Activated CD4-positive, alpha-beta T cell treated with anti-CD3 and anti-CD28 coated beads, Interleukin-2, Interleukin-4, amounts not matched to agents 100 ng/mL and 50 ng/mL, durations not matched to agents 16 hours and 8 hours (primary cell): ENCODE results near the gene CPSF2.

Source experiments
- DNase-seq: peaks from one replicate; pipeline ENCODE4 v3.0.0-alpha.2; 2020; ENCODE audit warnings: low spot score

Gene CPSF2

DNA sequence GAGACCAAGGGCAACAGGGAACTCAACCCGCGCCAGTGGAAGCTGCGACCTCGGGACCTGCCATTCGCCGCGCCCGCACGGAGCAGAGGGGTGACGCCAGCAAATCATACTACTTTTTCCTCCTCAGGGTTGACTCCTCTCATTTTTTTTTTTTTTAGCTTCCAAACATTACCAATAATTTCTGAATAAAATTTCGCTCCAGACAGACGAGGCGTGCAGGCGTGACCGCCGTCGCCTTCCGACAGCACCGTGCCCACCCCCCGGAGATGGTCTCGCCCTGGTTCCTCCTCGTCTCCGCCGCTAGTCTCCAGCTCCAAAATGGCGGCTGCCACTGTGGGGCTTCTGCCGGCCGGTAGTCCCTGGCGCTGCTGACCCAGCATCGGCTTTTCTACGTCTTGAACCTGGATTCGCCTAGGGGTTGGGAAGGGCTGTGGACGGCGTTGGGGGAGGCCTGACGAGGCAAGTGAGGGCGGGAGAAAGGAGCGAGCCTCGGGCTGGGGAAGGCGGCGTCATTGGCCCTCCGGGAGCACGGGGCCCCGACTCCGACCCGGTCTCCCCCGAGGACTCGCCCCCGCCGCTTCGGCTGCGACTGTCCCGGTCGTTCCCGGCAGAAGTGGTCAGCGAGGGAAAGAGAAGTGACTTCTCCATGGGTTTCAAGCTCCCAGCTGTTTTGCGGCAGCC, at the start of gene CPSF2, which contains the start of gene NDUFB1:
Gene CPSF2 (plus strand): TSS at position 300 of the 681 bp plus-strand sequence. CDS start 9,016 bp downstream, outside the sequence.
Gene NDUFB1 (minus strand): TSS at position 37 of the 681 bp plus-strand sequence. CDS start 4,069 bp downstream, outside the sequence.
- DNase-seq: peak; percentile 89

DNA sequence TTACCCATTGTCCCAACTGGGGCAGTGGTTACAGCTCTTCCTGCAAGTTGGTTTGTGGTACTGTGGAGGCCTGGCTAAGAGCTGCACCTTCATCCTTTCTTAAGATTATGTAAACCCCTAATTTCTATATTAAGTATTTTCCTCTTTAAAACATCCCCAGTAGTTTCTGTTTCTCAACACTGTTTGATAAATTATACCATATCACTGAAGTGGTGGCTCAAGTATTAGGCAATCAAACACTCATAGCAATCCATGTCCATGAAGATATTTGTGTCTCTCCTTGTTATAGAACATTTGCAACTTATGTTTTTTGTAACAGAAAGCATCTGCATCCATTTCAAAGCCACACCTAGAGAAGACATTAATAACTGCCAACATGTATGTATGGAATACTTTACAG, 47.2 kb upstream of the CPSF2 start:
- no peak for DNase-seq

DNA sequence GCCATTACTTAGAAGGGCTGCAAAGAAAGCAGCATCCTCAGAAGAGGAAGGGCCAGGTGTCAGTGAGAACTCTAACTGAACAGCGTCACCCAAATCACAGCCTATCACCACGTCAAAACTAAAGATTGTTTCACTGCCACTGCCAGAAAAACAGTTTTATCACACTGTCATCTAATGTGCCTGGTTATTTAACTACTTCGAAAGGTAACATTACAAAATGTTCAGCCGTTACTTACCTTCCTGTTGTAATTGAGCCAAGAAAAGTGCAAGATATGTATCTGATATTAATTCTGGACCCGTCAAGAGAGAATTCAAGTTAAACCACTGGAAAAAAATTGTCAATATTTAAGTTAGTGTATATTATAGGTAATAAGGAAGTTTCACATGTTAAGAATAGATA, 33.3 kb upstream of the CPSF2 start:
- no peak for DNase-seq

DNA sequence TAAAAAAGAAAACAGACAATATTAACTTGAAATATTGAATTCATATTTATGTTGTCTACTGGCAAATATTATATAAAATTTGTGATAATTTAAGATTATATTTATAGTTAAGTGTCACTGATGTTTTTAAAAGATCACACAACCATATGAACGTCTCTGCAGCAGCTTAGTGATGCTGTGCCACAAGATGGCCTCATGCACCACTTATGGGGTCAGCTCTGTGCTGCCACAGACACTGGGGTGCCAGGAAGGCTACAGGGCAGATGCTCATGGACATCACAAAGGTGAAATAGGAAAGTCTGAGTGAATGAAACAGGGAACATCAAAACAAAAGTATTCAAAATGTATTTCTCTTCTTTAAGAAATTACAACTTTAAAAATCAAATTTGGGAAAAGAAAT, 28.4 kb upstream of the CPSF2 start:
- no peak for DNase-seq

DNA sequence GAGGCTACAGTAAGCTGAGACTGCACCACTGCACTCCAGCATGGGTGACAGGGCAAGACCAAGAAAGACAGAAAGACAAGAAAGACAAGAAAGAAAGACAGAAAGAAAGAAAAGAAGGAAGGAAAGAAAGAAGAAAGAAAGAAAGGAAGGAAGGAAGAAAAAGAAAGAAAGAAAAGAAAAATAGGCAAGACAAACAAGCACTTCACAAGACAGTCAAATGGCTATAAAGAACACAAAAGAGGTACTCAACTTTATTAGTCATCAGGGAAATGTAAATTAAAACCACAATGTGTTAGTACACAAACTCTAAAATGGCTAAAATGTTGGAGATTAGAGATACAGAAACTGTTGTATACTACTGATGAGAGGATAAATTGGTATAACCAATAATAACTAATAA, 22.0 kb upstream of the CPSF2 start:
- DNase-seq: no peak

DNA sequence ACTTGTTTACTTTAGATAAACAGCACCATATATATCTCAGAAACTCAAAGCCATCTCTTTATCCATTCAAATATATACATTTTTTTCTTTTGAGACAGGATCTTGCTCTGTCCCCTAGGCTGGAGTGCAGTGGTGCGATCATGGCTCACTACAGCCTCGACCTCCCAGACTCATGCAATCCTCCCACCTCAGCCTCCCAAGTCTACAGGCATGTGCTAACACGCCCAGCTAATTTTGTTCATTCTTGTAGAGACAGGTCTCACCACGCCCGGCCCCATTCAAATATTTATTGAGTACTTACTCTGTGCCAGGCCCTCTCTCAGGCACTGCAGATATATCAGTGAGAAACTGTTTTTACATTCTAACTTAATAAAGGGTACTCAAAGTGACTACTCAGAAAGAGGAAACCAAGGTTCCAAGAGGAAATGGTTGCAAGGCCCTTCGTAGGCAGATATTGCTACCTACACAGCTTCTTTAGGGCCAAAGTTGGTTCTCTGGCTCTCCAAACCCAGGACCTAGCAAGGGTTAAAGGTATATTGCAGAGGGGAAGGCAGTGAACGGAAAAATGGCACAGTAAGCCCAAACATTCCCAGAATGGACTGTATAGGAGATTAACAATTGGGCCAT, 18.3 kb upstream of the CPSF2 start:
- no peak for DNase-seq

DNA sequence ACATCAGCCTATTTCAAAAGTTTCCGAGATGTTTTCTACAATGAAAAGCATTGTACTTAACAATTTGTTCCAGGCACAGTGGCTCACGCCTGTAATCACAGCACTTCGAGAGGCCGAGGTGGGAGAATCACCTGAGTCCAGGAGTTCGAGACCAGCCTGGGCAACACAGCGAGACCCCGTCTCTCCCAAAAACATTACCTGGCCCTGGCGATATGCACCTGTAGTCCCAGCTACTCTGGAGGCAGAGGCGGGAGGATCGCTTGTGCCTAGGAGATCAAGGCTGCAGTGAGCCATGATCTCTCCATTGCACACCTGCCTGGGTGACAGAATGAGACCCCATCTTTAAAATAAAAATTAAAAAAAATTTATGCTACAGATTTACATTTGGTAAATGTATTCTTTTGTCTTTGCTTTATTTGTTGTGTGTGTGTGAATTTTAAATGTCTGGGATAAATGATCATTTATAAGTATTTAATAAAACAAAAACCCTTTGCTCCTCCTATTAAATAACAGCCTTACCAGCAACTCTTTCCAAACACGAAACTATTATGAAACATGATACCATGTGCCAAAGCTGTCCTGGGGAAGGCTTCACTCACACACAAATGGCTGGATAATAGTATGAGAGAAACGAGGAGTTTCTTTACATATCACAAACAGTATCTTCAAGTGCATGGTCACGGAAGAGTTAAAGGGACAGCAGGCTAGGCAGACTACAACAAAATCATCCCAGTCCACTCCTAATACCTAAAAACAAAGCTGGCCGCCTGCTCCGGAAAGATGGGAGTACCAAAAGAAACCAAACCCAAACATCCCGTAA, 16.5 kb upstream of the CPSF2 start:
- DNase-seq: no peak

DNA sequence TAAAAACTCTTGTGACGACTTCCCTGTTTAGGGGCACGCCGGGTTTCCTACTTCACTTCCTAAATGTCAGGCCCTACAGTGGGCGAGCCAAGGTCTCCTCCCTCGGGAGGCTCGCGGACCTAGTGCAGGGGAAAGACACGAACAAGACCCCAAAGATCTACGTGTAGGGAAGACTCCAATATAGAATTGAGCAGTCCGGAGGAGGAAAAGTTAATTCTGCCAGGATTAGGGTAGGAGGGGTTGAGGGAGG, 16.0 kb upstream of the CPSF2 start:
- no peak for DNase-seq

DNA sequence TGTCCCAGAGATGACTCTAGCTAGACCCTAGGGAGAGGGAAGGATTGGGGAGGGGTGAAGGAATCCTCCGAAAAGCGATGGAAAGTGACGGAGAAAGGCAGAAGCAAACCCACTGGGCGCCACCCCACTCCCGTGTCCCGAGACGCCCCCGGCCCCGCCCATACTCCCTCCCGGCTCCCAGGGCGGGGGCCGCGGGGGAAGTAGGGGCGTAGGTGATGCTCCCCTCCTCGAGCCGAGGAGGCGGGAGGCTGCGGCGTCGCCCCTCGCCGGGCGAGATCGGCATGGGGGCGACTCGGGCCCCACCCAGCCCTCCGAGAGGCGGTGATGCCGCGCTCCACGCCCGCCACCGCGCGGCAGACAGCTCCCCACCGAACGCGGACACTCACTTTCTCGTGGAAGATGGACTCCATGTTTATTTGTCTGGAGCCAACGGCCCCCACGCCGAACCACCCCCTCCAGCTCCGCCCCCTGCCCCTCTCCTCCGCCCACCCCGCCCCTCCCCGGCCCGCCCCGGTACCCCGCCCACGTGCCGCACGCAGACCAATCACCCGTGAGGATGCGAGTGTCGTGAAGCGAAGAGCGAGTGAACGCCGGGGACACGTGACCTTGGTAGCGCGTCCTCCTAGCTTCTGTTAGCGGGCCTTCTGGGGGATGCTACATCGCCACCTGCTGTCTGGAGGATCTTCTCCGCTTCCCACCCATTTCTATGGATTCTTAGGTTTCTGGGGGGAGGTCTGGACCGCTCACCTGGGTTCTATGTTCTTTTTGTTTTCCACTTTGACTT, 15.4 kb upstream of the CPSF2 start, which contains the start of gene ATXN3:
Gene ATXN3 (minus strand): TSS at position 440 of the 784 bp plus-strand sequence. CDS start 30 bp downstream, at position 410.
- DNase-seq: peak; percentile 98

DNA sequence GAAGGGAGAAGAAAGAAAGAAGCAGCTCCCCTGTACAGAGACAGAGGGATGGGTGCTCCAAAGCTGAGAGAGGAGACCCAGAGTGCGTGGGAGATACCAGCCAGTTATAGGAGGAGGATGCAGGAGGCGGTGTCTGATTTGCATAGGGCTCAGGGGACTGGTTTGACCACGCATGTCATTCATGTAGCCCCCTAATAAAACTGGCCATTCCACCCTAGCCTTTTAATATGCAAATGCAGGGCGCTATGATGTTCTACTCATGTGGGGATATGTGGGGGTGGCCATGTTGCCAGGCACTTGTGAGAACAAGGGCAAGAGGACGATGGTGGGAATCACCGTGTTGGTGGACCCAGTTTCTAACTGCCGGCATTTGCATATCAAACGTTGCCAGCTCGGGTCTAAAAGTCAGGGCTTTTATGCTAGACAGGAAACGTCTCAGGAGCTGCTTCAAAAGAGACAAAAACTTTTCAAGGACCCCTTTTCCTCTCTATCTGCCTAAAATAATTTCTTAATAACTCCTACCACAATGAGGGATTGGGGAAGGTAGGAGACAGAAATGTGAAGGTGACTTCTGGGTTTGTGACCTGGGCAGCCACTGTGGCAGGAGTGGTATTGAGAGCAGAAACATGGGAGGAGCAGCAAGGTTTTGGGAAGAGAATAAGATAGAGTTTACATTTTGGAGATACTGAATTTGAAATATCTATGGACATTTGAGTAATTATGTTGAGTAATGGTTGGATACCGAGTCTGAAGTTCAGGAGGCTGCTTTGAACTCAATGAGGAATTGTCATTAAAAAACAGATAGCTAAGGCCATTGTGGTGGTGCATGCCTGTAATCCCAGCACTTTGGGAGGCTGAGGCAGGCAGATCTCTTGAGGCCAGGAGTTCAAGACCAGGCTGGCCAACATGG, 13.2 kb upstream of the CPSF2 start:
- no peak for DNase-seq

DNA sequence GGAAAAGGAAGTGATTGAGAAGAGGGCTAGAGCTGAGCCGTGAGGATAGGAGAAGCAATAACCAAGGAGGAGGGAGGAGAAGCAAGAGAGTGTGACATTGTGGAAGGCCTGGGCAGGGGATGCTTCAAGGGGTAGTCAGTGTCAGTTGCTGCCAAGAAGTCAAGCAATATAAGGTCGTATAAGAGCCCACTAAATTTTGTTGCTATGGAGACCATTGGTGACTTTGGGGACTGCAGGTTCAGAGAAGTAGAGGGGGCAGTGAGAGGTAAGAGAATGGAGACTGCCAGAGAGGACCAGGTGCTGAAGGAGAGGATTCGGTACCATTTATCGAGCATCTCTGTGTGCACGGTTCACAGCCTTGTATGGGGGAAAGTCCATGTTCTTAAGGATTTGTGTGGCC, 12.3 kb upstream of the CPSF2 start:
- DNase-seq: no peak

DNA sequence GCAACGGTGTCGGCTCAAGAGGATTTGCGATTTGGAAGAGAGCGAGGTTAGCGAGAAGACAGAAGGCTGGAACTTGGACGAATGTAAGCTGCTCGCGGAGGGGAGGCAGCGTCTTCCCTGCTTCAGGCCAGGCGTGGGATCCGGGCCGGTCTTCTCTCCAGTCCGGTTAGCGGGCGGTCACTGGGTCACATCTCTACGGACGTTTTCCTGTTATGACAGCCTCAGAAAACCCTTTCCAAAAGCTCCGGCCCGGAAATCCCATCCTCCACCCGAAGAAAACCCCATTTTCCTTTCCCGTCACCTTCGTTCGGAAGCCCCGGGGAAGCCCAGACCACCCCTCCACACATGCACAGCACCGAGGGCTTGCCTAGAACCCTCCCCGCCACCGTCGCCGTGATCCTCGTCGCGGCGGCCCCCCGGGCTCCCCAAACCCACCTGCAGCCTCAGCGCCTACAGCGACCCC, 531 bp upstream of the CPSF2 start:
- DNase-seq: no peak

DNA sequence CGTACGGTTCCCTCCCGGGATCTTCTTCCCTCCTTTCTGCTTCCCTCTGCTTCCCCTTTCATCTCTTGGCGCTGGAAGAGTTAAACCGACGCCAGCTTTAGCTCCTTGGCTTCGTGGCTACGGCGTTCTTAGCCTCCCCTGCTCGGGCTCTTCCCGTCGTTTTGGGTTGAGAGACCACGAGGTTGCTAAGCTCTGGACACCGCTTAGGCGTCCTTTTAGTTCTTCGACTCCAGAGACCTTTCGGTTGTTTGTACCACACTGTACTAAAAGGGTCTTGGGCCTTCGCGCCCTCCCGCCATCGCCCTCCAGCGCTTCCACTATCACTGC, 545 bp downstream of the CPSF2 start:
- peak; percentile 13 for DNase-seq

DNA sequence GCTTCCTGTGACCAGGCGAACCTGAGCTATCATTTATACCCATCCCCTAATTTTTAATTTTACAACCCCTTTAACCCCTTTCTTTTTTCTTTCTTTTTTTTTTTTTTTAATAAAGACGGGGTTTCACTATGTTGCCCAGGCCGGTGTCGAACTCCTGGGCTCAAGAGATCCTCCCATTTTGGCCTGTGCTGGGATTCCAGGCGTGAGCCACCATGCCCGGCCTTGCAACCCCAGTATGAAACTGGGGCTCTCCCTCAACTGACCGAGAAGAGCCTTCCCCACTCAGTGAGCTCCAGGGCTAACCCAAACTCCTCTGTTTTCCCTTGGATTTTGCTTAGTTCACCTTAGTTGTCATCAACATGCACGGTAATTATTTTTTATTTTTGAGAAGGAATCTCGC, 992 bp downstream of the CPSF2 start:
- DNase-seq: no peak

DNA sequence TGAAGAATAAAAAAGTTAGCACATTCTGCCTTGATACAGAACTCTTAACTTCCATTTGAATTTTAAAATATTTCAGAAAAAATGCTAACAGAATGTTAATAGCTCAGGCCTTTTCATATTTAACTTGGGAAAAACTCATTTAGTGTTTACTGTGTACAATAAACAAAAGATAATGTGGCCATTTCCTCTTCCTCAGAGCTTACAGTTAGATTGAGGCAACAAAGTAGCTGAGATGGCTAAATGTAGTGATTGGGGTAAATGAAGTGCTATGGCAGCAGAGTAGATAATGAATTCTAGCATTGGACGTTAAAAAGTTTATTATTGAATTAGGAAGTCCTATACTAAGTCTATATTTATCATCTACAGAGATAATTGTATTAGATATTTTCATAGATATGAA, 12.7 kb downstream of the CPSF2 start:
- no peak for DNase-seq

DNA sequence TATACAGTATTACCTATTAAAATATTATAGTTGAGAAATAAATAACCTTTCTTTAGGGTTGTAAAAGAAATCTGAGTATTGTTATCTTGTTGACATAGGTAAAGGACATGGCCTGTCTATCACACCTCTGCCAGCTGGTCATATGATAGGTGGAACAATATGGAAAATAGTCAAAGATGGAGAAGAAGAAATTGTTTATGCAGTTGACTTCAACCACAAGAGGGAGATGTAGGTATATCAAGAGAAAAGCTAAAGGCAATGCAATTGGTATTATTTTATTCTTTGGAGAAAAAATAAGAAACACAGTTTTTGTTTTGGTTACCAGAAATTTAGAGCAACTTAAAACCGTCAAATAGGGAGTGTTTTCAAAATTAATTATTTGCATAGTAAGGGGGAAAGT, 13.5 kb downstream of the CPSF2 start:
- DNase-seq: no peak

DNA sequence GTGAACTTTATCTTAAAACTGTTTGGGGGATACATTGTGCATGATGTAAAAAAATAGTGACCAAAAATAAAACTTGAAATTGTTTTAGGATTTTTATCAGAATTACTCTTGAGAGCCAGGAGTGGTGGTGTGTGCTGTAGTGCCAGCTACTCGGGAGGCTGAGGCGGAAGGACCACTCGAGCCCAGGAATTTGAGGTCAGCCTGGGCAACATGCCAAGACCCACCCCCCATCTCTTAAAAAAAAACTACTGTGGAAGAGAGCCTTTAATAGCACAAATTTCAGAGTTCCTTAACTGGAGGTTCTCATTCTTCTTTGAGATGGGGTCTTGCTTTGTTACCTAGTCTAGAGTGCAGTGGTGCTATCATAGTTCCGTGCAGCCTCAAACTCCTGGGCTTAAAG, 21.5 kb downstream of the CPSF2 start:
- DNase-seq: no peak

DNA sequence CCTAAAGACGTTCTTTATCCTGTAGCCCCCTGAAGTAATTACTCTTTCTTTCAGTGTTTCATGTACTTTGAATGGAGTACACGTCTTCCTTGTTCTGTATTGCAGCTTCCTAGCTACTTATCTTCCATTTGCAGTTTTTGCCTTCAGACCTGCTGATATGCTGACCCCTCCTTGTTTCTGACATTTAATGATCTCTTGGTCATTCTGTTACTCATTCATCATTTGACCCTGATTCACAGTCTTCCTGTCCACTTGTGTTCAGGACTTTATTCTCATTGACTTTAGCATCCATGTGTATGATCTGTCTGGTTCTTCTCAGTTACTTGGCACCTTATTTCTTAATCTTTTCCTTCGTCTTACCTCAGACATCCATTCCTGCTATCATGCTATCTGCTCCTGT, 22.2 kb downstream of the CPSF2 start:
- DNase-seq: no peak

DNA sequence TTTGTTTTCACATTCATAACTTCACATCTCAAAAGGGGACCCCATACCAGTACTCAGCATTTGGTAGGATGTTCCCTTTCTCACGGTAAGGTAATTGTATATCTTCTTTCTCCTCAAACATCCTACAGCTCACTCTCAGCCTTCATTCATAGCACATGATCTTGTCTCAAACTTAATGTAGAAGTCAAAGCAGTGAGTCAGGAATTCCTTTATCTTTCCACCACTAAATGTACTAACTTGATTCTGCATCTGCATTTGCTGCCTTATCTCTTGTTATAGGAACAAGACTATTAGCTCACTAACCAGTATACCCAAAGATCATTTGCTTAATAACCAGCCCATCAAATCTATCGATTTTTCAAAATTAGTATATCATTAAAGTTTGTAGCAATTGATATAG, 22.9 kb downstream of the CPSF2 start:
- DNase-seq: no peak

DNA sequence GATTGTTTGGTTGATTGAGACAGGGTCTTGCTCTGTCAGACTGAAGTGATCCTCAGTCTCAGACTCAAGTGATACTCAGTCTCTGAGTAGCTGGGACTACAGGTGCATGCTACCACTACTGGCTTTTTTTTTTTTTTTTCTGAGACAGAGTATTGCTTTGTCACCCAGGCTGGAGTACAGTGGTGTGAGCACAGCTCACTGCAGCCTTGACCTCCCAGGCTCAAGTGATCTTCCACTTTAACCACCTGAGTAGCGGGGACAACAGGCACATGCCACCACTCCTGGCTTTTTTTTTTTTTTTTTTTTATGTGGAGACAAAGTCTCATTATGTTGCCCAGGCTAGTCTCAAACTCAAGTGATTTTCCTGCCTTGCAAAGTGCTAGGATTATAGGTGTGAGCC, 31.8 kb downstream of the CPSF2 start:
- DNase-seq: no peak

DNA sequence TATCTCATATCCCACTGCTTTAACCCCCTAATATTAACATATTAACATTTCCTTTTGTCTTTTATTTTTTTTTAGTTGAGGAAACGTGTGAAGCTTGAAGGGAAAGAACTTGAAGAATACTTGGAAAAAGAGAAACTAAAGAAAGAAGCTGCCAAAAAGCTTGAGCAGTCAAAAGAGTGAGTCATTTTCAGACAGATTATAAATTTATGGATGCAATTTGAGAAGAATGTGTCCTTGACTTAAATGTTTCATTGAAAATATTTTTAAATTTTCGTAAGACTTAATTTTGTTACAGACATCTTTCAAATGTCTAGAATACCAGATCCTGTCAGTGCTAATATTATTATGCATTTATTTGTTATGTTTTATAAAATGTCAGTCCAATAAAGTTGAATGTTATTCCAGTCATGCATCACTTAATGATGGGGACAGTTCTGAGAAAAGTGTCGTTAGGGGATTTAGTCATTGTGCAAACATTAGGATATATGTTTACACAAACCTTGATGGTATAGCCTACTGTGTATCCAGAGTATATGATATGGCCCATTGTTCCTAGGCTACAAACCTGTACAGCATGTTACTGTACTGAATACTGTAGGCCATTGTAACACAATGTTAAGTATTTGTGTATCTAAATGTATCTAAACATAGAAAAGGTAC, 32.6 kb downstream of the CPSF2 start:
- DNase-seq: no peak
